GM23248 (cell line): Measurements from ENCODE around the gene INTS14.

Experiments used
- EZH2 ChIP-seq: fragments of 200-600 bp; sonication (generic); IDR thresholded peaks from 2 replicates; pipeline ENCODE4 v1.6.1; 2018; ENCODE audit warnings: antibody characterized with exemption, mild to moderate bottlenecking; ENCODE audit not compliant: insufficient read depth, poor library complexity, severe bottlenecking
- EZH2phosphoT487 ChIP-seq: fragments of 200-600 bp; sonication (generic); IDR thresholded peaks from 2 replicates; pipeline ENCODE4 v1.6.1; 2018; ENCODE audit warnings: antibody characterized with exemption, moderate library complexity, mild to moderate bottlenecking, low read depth; ENCODE audit not compliant: insufficient read depth

DNA sequence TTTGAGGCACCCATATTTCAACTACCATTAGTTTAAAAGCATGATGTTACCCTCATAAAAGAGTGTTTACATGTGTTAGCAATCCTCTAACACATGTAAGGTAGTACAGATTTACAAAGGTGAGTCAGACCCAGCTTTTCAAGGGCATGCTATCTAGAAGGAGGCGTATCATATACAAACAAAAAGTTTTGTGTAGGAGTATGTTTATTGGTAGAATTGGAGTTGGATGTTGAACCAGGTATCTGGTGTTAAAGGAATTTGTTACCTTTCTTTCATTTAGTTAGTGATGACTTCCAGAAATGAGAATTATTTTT is 78.2 kb downstream of the INTS14 start:
- no peak for TF ChIP-seq EZH2
- no peak for TF ChIP-seq EZH2phosphoT487
